GM13977 (cell line): ENCODE measurements around the gene PFKP.

Experiments
- DNase-seq: peaks from one replicate; pipeline ENCODE4 v3.0.0; 2012; ENCODE audit warnings: low spot score
- in situ Hi-C: fragments of 300-500 bp; cut with MboI; formaldehyde crosslinking; loops from one replicate; pipeline ENCODE4 v1.12.0; 2022; ENCODE audit warnings: low sequenced_read_pairs, low pct_unique_long_range_greater_than_20kb, mixed read lengths, inconsistent platforms; ENCODE audit not compliant: unreplicated experiment
- TF ChIP-seq, protein P1 (sequence below): IDR thresholded peaks from 2 replicates; pipeline ENCODE4 v1.5.1; 2012; ENCODE audit warnings: mild to moderate bottlenecking, control low read depth; ENCODE audit not compliant: insufficient read depth; ENCODE audit errors: extremely low read depth, missing control alignments

Gene PFKP

DNA sequence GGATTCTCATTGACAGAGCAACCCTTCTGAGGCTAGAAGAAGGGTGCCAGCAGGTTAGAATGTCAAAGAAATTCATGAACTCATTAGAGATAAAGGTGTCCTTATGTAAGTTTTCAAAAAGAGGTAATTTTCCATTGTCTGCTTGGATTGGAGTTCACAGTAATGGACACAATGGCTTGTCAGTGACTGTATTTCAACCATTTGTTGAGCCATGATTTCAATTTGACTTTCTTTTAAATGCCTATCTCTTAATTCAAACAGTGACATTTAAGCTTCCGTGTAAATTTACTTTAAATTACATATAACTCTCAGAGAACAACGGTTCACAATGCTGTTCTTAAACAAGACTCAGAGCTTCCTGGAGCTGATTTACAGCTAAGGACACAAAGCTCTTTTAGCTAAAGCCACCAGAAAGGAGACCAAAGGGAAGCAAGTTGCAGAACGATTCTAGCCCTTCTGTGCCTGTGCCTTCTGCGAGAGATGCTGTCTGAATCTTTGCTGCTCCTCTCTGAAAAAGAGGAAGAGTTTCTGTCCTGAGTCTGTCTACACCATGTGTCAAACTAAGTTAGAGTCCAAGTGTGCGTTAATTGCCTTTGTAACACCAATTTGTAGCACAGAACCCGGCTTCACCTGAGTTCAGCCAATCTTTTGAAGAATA lies 42.2 kb upstream of the PFKP start:
- no peak for DNase-seq
- in situ Hi-C loops = no loop called here
- TF ChIP-seq, protein P1, sequence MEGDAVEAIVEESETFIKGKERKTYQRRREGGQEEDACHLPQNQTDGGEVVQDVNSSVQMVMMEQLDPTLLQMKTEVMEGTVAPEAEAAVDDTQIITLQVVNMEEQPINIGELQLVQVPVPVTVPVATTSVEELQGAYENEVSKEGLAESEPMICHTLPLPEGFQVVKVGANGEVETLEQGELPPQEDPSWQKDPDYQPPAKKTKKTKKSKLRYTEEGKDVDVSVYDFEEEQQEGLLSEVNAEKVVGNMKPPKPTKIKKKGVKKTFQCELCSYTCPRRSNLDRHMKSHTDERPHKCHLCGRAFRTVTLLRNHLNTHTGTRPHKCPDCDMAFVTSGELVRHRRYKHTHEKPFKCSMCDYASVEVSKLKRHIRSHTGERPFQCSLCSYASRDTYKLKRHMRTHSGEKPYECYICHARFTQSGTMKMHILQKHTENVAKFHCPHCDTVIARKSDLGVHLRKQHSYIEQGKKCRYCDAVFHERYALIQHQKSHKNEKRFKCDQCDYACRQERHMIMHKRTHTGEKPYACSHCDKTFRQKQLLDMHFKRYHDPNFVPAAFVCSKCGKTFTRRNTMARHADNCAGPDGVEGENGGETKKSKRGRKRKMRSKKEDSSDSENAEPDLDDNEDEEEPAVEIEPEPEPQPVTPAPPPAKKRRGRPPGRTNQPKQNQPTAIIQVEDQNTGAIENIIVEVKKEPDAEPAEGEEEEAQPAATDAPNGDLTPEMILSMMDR = no peak

DNA sequence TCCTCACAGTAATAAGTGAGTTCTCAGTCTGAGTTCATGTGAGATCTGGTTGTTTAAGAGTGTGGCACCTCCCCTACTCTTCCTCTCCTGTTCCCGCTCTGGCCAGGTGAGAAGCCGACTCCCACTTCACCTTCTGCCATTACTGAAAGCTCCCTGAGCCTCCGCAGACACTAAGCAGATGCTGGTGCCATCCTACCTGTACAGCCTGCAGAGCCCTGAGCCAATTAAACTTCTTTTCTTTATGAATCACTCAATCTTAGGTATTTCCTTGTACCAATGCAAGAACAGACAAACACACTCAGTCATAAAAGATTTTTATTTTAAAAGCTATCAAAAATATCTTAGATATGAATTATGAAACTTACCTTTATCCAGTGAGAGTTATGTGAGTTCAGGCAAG lies 39.5 kb upstream of the PFKP start:
- in situ Hi-C loops = no loop called here
- no peak for DNase-seq
- TF ChIP-seq, protein P1 = no peak

DNA sequence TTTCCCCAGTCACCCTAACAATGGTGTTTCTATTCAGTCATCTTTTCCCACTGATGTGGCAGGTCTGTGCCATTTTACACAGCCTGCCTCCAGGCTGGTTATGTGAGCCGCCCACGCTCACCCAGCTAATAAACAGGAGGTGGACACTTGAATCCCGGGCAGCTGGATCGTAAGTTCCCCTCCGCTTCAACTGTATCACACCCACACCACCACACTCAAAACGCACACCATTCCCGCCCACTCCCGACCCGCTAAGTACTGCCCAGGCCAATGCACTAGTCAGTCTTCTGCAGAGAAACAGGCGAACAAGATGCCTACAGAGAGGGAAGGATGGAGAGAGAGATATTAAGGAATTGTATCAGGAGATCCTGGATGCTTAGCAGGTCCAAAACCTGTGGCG lies 38.9 kb upstream of the PFKP start:
- TF ChIP-seq, protein P1 = no peak
- no peak for DNase-seq
- in situ Hi-C loops = no loop called here

DNA sequence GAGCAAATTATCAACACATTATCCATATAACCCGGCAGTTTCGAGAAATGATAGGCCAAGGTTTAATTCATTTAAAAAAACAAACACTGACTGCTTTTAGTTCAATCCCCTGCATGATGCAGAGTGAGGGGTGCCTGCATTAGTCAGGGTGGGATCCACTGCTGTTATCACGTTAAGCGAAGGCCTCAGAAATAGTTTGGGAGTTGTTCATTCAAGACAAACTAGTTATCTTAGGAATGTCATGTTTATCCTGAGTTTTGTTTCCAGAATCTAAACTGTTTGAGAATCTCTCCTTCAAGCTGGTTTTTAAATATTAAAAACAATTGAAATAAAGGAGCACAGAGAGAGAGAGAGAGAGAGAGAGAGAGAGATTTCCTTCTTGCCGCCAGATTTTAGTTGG lies 36.6 kb upstream of the PFKP start:
- TF ChIP-seq, protein P1 = no peak
- DNase-seq = no peak
- in situ Hi-C loops = no loop called here

DNA sequence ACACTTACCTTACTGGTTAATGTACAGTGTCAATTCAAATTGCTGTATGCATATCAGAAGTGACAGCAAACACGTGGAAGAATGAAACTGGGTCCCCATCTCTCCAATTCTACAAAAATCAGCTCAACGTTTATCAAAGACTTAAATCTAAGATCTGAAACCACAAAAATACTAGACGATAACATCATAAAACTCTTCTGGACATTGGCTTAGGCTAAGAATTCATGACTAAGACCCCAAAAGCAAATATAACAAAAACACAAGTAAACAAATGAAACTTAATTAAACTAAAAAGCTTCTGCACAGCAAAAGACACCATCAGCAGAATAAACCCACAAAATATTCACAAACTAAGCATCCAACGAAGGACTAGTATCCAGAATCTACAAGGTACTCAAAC lies 35.9 kb upstream of the PFKP start:
- DNase-seq = no peak
- TF ChIP-seq, protein P1 = no peak
- in situ Hi-C loops = no loop called here

DNA sequence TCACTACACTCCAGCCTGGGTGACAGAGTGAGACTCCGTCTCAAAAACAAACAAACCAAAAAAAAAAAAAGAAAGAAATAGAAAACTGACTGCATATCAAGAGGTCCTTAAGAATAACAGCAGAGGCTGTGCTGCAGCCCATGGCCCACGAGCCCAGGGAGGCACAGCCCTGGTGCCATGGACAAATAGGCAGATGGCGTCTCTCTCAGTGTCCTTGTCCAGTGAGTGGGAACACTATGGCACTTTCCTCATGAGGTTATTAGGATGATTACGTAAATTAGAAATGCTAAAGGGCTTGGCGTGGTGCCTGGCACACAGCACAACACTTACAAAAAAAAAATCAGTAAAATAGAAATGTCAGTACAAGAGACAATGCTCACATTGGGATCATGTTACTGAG lies 33.4 kb upstream of the PFKP start:
- in situ Hi-C loops = no loop called here
- no peak for DNase-seq
- TF ChIP-seq, protein P1 = no peak
